Neural cell (in vitro differentiated cells): ENCODE data around the gene PDE8A. TPM values are rescaled to one million over a fixed set of nuclear protein-coding genes. Genes with fewer than 3 reads are reported as not detected.

ENCODE experiments used
- H2AFZ ChIP-seq: fragments of 200-600, 300-800 bp; sonication (generic), shearing (Covaris generic); 2 replicates; pipeline ENCODE4 v1.6.0; 2014; ENCODE audit warnings: low read depth, mild to moderate bottlenecking, antibody characterized with exemption, low read length, moderate library complexity
- H3F3A ChIP-seq: fragments of 200-600 bp; shearing (Covaris generic); 2 replicates; pipeline ENCODE4 v1.6.1; 2016; ENCODE audit warnings: mild to moderate bottlenecking, moderate library complexity, mixed read lengths, antibody characterized with exemption, low read length; ENCODE audit not compliant: insufficient read depth, poor library complexity, severe bottlenecking
- H3K27ac ChIP-seq: fragments of 200-600, 300-800 bp; sonication (generic), shearing (Covaris generic); 2 replicates; pipeline ENCODE4 v1.5.1; 2014; ENCODE audit warnings: mild to moderate bottlenecking, low read length, moderate library complexity
- H3K27me3 ChIP-seq: fragments of 300-800, 200-600 bp; sonication (generic), shearing (Covaris generic); 2 replicates; pipeline ENCODE4 v1.6.0; 2014; ENCODE audit warnings: mild to moderate bottlenecking, low read depth, low read length, moderate library complexity; ENCODE audit not compliant: insufficient read depth
- H3K36me3 ChIP-seq: fragments of 300-800, 200-600 bp; sonication (generic), shearing (Covaris generic); 2 replicates; pipeline ENCODE4 v1.5.1; 2014; ENCODE audit warnings: mild to moderate bottlenecking, antibody characterized with exemption, low read length, moderate library complexity; ENCODE audit not compliant: insufficient read depth
- H3K4me2 ChIP-seq: fragments of 300-800, 200-600 bp; sonication (generic), shearing (Covaris generic); 2 replicates; pipeline ENCODE4 v1.6.0; 2014; ENCODE audit warnings: mild to moderate bottlenecking, low read length
- H3K4me3 ChIP-seq: fragments of 300-800, 200-600 bp; sonication (generic), shearing (Covaris generic); 2 replicates; pipeline ENCODE4 v1.5.1; 2014; ENCODE audit warnings: mild to moderate bottlenecking, low read length, moderate library complexity
- H3K79me2 ChIP-seq: fragments of 200-600 bp; shearing (Covaris generic); replicated peaks from 2 replicates; pipeline ENCODE4 v1.6.0; 2014; ENCODE audit warnings: mild to moderate bottlenecking, low read length, moderate library complexity; ENCODE audit not compliant: insufficient read depth
- H3K9ac ChIP-seq: fragments of 300-800, 200-600 bp; sonication (generic), shearing (Covaris generic); 2 replicates; pipeline ENCODE4 v1.6.1; 2016; ENCODE audit warnings: mild to moderate bottlenecking, low read length, mixed read lengths
- H3K9me2 ChIP-seq: fragments of 200-600 bp; shearing (Covaris generic); 2 replicates; pipeline ENCODE4 v1.6.1; 2016; ENCODE audit warnings: mild to moderate bottlenecking, low read length, mixed read lengths; ENCODE audit not compliant: insufficient read depth
- H3K9me3 ChIP-seq: fragments of 200-600, 300-800 bp; sonication (generic), shearing (Covaris generic); 2 replicates; pipeline ENCODE4 v1.6.1; 2016; ENCODE audit warnings: mild to moderate bottlenecking, mixed run types, low read length, moderate library complexity, mixed read lengths
- H4K20me1 ChIP-seq: fragments of 200-600 bp; shearing (Covaris generic); 2 replicates; pipeline ENCODE4 v1.6.1; 2016; ENCODE audit warnings: mild to moderate bottlenecking, mixed run types; ENCODE audit not compliant: insufficient read depth
- CTCF ChIP-seq: fragments of 450-650 bp; IDR thresholded peaks from 2 replicates; pipeline ENCODE4 v1.5.1; 2014; ENCODE audit warnings: antibody characterized with exemption, mild to moderate bottlenecking, moderate library complexity; ENCODE audit not compliant: poor library complexity, severe bottlenecking
- EP300 ChIP-seq: fragments of 450-650 bp; conservative IDR thresholded peaks from 2 replicates; pipeline ENCODE4 v1.6.1; 2014; ENCODE audit warnings: antibody characterized with exemption, mild to moderate bottlenecking, moderate library complexity; ENCODE audit not compliant: poor library complexity, severe bottlenecking
- EZH2 ChIP-seq: fragments of 200-600, 300-800 bp; shearing (Covaris generic), sonication (generic); IDR thresholded peaks from 2 replicates; pipeline ENCODE4 v1.6.1; 2014; ENCODE audit warnings: antibody characterized with exemption, low read length, borderline replicate concordance, mild to moderate bottlenecking; ENCODE audit not compliant: insufficient read depth, poor library complexity, severe bottlenecking
- MXI1 ChIP-seq: fragments of 450-650 bp; conservative IDR thresholded peaks from 2 replicates; pipeline ENCODE4 v1.6.1; 2014; ENCODE audit warnings: antibody characterized with exemption, mild to moderate bottlenecking; ENCODE audit not compliant: poor library complexity, severe bottlenecking
- POLR2AphosphoS5 ChIP-seq: IDR thresholded peaks from 2 replicates; pipeline ENCODE4 v1.6.1; 2012
- RAD21 ChIP-seq: fragments of 450-650 bp; conservative IDR thresholded peaks from 2 replicates; pipeline ENCODE4 v1.6.1; 2014; ENCODE audit warnings: antibody characterized with exemption, mild to moderate bottlenecking, moderate library complexity
- REST ChIP-seq: IDR thresholded peaks from 2 replicates; pipeline ENCODE4 v1.6.1; 2012; ENCODE audit warnings: borderline replicate concordance
- SMC3 ChIP-seq: fragments of 450-650 bp; conservative IDR thresholded peaks from 2 replicates; pipeline ENCODE4 v1.6.1; 2014; ENCODE audit warnings: antibody characterized with exemption, mild to moderate bottlenecking, moderate library complexity; ENCODE audit not compliant: poor library complexity
- TAF1 ChIP-seq: IDR thresholded peaks from 2 replicates; pipeline ENCODE4 v1.6.1; 2012; ENCODE audit warnings: low read depth
- polyA plus RNA-seq: library from polyadenylated mRNA; depleted of rRNA; stranded (reverse); fragments of >200 nt; gene quantifications from 2 replicates; pipeline ENCODE4 v1.2.3, GENCODE V29; 2014

The PDE8A gene
- polyA plus RNA-seq, 1 donor from 2014 or later: 13.2 TPM

GRCh38 chr15:85037641-85038040 is 56.0 kb downstream of the PDE8A start:
- H2AFZ ChIP-seq: no peak overlapping the region
- no peak overlapping the region for H3K9ac ChIP-seq
- H3K36me3 ChIP-seq: no peaks in the 10 kb centered on the region
- no peaks in the 10 kb centered on the region for H4K20me1 ChIP-seq
- no peaks in the 10 kb centered on the region for H3K9me2 ChIP-seq
- H3K9me3 ChIP-seq: no peaks in the 10 kb centered on the region
- no peak overlapping the region for H3K27ac ChIP-seq
- H3F3A ChIP-seq: no peaks in the 10 kb centered on the region
- no peak for TF ChIP-seq TAF1
- no peak for TF ChIP-seq EP300
- TF ChIP-seq RAD21: no peak
- no peak for TF ChIP-seq CTCF
- TF ChIP-seq SMC3: no peak
- no peak for TF ChIP-seq EZH2
- no peak for TF ChIP-seq MXI1
- no peak for TF ChIP-seq REST
- no peak for TF ChIP-seq POLR2AphosphoS5
- no peak overlapping the region for H3K4me2 ChIP-seq
- H3K27me3 ChIP-seq: no peaks in the 10 kb centered on the region
- no peak overlapping the region for H3K4me3 ChIP-seq
- H3K79me2 ChIP-seq: no peaks in the 10 kb centered on the region

GRCh38 chr15:85041230-85041629 is 59.6 kb downstream of the PDE8A start:
- Histone ChIP-seq H3K79me2 (no peaks in the 10 kb centered on the region), H2AFZ (no peak overlapping the region), H3K9me2 (no peaks in the 10 kb centered on the region), H3F3A (no peaks in the 10 kb centered on the region), H3K4me3 (no peak overlapping the region), H3K36me3 (no peaks in the 10 kb centered on the region), H3K27ac (no peak overlapping the region), H3K4me2 (no peak overlapping the region), H4K20me1 (no peaks in the 10 kb centered on the region), H3K9me3 (no peaks in the 10 kb centered on the region), H3K27me3 (no peaks in the 10 kb centered on the region), H3K9ac (no peak overlapping the region)
- TF ChIP-seq TAF1: no peak
- no peak for TF ChIP-seq POLR2AphosphoS5
- TF ChIP-seq EP300: no peak

GRCh38 chr15:85044251-85044853 is 62.7 kb downstream of the PDE8A start:
- no peaks in the 10 kb centered on the region for H3K79me2 ChIP-seq
- no peak overlapping the region for H2AFZ ChIP-seq
- no peaks in the 10 kb centered on the region for H4K20me1 ChIP-seq
- H3K9me2 ChIP-seq: no peaks in the 10 kb centered on the region
- no peaks in the 10 kb centered on the region for H3F3A ChIP-seq
- H3K27ac ChIP-seq: no peak overlapping the region
- no peak for TF ChIP-seq EP300
- no peak for TF ChIP-seq POLR2AphosphoS5
- peak; percentile 37 for TF ChIP-seq SMC3
- no peak for TF ChIP-seq TAF1
- peak; percentile 50 for TF ChIP-seq CTCF
- TF ChIP-seq MXI1: no peak
- peak; percentile 54 for TF ChIP-seq RAD21
- TF ChIP-seq EZH2: no peak
- TF ChIP-seq REST: no peak
- H3K9me3 ChIP-seq: no peaks in the 10 kb centered on the region
- H3K4me3 ChIP-seq: no peak overlapping the region
- no peak overlapping the region for H3K4me2 ChIP-seq
- no peaks in the 10 kb centered on the region for H3K27me3 ChIP-seq
- H3K36me3 ChIP-seq: no peaks in the 10 kb centered on the region
- H3K9ac ChIP-seq: no peak overlapping the region
